ENCODE measurements around the gene ASTN2. TPM values are rescaled to one million over a fixed set of nuclear protein-coding genes. Genes with fewer than 3 reads are reported as not detected.

The ASTN2 gene
- total RNA-seq, 4 donors from 2014 or later = 3.3 to 10.2 (median 6.3) TPM

DNA sequence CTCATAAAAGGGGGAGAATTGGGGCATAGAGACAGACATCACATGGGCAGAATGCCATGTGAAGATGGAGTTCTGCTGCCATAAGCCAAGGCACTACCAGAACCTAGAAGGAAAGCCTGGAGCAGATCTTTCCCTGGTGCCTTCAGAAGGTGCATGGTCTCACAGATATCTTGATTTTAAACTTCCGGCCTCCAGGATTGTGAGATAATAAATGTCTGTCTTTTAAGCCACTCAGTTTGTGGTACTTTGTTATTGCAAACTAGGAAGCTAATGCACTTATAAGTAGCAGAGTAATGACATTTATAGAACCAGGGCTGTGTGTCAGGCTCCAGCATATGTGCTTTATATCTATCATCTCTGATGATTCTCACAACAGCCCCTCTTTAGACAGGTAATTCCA lies 130.4 kb downstream of the ASTN2 start:
- Histone ChIP-seq H3K9me3 (no peaks in the 10 kb centered on the region), H3K27me3 (no peaks in the 10 kb centered on the region), H3K27ac (no peak overlapping the region), H3K4me1 (no peaks in the 10 kb centered on the region), H3K4me3 (no peak overlapping the region), H3K36me3 (no peaks in the 10 kb centered on the region)
- TF ChIP-seq POLR2A (IDR thresholded peaks at IDR 0.05) = no peak
- TF ChIP-seq, protein P1, sequence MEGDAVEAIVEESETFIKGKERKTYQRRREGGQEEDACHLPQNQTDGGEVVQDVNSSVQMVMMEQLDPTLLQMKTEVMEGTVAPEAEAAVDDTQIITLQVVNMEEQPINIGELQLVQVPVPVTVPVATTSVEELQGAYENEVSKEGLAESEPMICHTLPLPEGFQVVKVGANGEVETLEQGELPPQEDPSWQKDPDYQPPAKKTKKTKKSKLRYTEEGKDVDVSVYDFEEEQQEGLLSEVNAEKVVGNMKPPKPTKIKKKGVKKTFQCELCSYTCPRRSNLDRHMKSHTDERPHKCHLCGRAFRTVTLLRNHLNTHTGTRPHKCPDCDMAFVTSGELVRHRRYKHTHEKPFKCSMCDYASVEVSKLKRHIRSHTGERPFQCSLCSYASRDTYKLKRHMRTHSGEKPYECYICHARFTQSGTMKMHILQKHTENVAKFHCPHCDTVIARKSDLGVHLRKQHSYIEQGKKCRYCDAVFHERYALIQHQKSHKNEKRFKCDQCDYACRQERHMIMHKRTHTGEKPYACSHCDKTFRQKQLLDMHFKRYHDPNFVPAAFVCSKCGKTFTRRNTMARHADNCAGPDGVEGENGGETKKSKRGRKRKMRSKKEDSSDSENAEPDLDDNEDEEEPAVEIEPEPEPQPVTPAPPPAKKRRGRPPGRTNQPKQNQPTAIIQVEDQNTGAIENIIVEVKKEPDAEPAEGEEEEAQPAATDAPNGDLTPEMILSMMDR (IDR thresholded peaks at IDR 0.05) = no peak
- no peak for DNase-seq

DNA sequence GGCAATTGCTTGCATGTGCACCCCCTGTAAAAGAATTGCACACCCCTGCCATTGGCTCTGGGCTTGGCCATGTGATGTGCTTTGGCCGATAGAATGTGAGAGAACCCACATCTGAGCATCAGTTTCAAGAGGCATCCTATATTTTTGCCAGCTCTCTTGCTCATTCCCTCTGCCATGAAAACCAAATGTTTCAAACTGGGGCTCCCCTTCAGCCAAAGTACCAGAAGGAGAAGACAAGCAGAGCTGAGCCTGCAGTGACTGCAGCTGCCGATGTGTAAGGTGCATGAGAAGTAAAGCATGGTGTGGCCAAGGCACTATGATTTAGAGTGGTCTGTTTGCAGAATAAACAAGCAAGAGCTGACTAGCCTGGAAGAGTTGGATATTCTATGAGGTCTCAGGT lies 132.3 kb downstream of the ASTN2 start:
- Histone ChIP-seq H3K4me1 (no peaks in the 10 kb centered on the region), H3K36me3 (no peaks in the 10 kb centered on the region), H3K27me3 (no peaks in the 10 kb centered on the region), H3K27ac (no peak overlapping the region), H3K9me3 (no peaks in the 10 kb centered on the region), H3K4me3 (no peak overlapping the region)
- TF ChIP-seq, protein P1 (IDR thresholded peaks at IDR 0.05) = no peak
- TF ChIP-seq POLR2A (IDR thresholded peaks at IDR 0.05) = no peak
- no peak for DNase-seq

DNA sequence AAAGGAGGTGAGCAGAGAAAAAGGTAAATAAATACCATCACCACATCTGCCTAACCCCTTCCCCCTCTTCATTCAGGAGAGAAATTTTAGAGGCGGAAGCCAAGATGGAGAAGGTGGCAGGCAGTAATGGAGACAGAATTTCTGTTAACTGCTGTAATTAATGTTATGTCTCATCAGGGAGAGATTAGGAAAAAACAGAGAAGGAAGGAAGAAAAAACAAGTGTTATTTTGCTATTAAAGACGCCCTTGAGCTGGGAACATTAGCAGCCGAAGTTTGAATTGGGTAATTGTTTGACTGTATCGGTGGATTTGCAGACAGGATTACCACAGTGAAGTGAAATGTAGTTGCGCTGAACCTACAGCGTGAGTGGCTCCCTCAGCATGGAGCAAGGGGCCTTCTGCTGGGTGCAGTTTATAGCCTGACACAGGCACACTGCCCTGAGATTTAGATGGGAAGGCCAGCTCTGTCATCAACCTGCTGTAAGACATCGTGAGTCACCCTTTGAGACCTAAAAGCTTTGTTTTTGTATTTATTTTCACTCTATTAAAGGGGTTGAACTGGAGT lies 136.3 kb downstream of the ASTN2 start:
- Histone ChIP-seq H3K36me3 (no peaks in the 10 kb centered on the region), H3K27me3 (no peaks in the 10 kb centered on the region), H3K9me3 (no peaks in the 10 kb centered on the region), H3K27ac (no peak overlapping the region), H3K4me1 (no peaks in the 10 kb centered on the region), H3K4me3 (no peak overlapping the region)
- TF ChIP-seq, protein P1 (IDR thresholded peaks at IDR 0.05) = no peak
- no peak for DNase-seq

DNA sequence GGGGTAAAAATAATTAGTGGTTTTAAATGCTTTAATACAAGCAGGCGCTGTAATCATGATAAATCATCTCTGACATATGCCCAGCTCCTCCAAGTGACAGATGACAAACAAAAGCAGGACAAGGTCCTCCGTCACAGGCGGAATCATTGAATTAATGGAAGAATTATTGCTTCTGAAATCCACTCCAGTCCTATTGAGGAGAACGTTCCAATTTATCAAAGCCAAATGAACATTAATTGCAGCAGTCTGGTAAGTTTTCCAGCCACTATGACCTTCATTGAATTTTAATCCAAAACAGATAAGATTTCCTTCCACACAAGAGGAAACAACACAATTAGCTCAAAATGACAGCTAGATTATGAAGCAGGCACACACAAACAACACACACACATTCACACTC lies 136.8 kb downstream of the ASTN2 start:
- no peaks in the 10 kb centered on the region for H3K36me3 ChIP-seq
- no peak overlapping the region for H3K27ac ChIP-seq
- no peaks in the 10 kb centered on the region for H3K4me1 ChIP-seq
- TF ChIP-seq, protein P1 (IDR thresholded peaks at IDR 0.05) = no peak
- no peak for TF ChIP-seq POLR2A (IDR thresholded peaks at IDR 0.05)
- H3K4me3 ChIP-seq = no peak overlapping the region
- H3K27me3 ChIP-seq = no peaks in the 10 kb centered on the region
- no peaks in the 10 kb centered on the region for H3K9me3 ChIP-seq
- no peak for DNase-seq

DNA sequence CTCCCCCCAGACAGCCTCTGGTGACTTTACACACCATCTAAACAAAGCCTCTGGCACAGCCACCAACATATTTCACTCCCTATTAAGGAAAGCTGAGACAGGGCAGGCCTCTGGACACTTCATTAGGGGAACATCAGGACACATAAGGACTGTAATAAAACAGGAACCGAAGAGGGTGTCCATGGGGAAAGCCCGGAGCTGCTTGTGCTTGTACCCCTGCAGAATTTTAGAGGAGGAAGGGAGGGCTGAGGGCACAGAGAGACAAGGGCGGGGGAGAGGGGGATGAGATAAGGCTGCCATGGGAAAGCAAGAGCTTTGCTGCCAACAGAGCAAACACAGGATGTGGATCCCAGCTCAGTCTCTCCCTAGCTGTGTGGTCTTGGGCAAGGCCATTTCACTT lies 138.4 kb downstream of the ASTN2 start:
- H3K9me3 ChIP-seq = no peaks in the 10 kb centered on the region
- DNase-seq = no peak
- no peaks in the 10 kb centered on the region for H3K36me3 ChIP-seq
- no peak for TF ChIP-seq POLR2A (IDR thresholded peaks at IDR 0.05)
- TF ChIP-seq, protein P1 (IDR thresholded peaks at IDR 0.05) = no peak
- no peaks in the 10 kb centered on the region for H3K27me3 ChIP-seq
- no peak overlapping the region for H3K27ac ChIP-seq
- no peaks in the 10 kb centered on the region for H3K4me1 ChIP-seq
- H3K4me3 ChIP-seq = no peak overlapping the region

DNA sequence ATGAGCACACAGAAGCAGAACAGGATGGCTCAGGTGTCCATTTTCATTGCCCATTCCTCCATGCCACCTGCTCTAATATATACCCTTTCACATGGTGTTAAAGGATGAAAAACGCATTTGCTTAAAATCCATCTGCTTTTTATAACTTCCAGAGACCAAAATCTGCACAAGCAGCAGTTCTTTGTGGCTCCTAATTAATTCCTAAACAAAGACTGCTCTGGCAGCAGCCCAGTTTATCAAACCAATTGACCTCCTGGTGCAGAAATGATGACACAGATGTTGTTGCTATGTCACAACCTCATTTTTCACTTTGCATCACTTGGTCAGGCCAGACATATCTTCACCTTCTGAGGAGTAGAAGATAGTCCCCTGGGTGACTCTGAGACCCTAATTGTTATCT lies 141.2 kb downstream of the ASTN2 start:
- Histone ChIP-seq H3K27me3 (no peaks in the 10 kb centered on the region), H3K4me3 (no peak overlapping the region), H3K4me1 (no peaks in the 10 kb centered on the region), H3K9me3 (no peaks in the 10 kb centered on the region), H3K27ac (no peak overlapping the region), H3K36me3 (no peaks in the 10 kb centered on the region)
- DNase-seq = no peak
- TF ChIP-seq, protein P1 (IDR thresholded peaks at IDR 0.05) = no peak
- TF ChIP-seq POLR2A (IDR thresholded peaks at IDR 0.05) = no peak

Measured in Peyer's patch (tissue), 4 donors.